Type B pancreatic cell (in vitro differentiated cells): ENCODE measurements around the gene PRAC2. TPM values are rescaled to one million over a fixed set of nuclear protein-coding genes. Genes with fewer than 3 reads are reported as not detected.
A peak's percentile ranks its signal among the peaks of the same experiment; 100 is the strongest.

Experiments
- DNase-seq: peaks from one replicate; pipeline ENCODE4 v3.0.0; 2021; ENCODE audit warnings: mixed read lengths; ENCODE audit not compliant: unreplicated experiment; ENCODE audit errors: extremely low spot score
- H3K27ac Mint-ChIP-seq: 2 replicates; pipeline ENCODE4 v1.8.0; 2021; ENCODE audit warnings: mild to moderate bottlenecking, mixed read lengths
- H3K27me3 Mint-ChIP-seq: 2 replicates; pipeline ENCODE4 v1.8.0; 2021; ENCODE audit warnings: mixed read lengths
- H3K36me3 Mint-ChIP-seq: 2 replicates; pipeline ENCODE4 v1.8.0; 2021; ENCODE audit warnings: mixed read lengths
- H3K4me1 Mint-ChIP-seq: one replicate; pipeline ENCODE4 v1.8.0; 2021; ENCODE audit warnings: mixed read lengths; ENCODE audit not compliant: unreplicated experiment
- H3K4me3 Mint-ChIP-seq: 2 replicates; pipeline ENCODE4 v1.8.0; 2021; ENCODE audit warnings: mild to moderate bottlenecking, mixed read lengths
- H3K9me3 Mint-ChIP-seq: 2 replicates; pipeline ENCODE4 v1.8.0; 2021; ENCODE audit warnings: mixed read lengths
- CTCF ChIP-seq: fragments of 200-600 bp; sonication (generic); conservative IDR thresholded peaks from 2 replicates; pipeline ENCODE4 v1.5.0; 2021; ENCODE audit warnings: antibody characterized with exemption, mild to moderate bottlenecking
- total RNA-seq: library from RNA; stranded (reverse); gene quantifications from 2 replicates; pipeline ENCODE4 v1.2.1, GENCODE V29; 2021; ENCODE audit warnings: low replicate concordance

The PRAC2 gene
- total RNA-seq, 1 donor from 2014 or later, result not detected

- DNase-seq, result no peak
- peaks cover 7% of the 10 kb centered on the region for H3K4me1 Mint-ChIP-seq
- H3K27ac Mint-ChIP-seq, result no peak overlapping the region
- no peak overlapping the region for H3K4me3 Mint-ChIP-seq
- TF ChIP-seq CTCF, result no peak
- no peaks in the 10 kb centered on the region for H3K36me3 Mint-ChIP-seq
- peaks cover 100% of the 10 kb centered on the region for H3K27me3 Mint-ChIP-seq
- H3K9me3 Mint-ChIP-seq, result no peaks in the 10 kb centered on the region
These were observed 3.3 kb downstream of the PRAC2 start for GRCh38 chr17:48726114-48726915.

GRCh38 chr17:48726916-48727286 lies 3.9 kb downstream of the PRAC2 start:
- Mint-ChIP-seq H3K36me3 (no peaks in the 10 kb centered on the region), H3K9me3 (no peaks in the 10 kb centered on the region), H3K4me3 (peak overlapping the region; percentile 8), H3K4me1 (peaks cover 7% of the 10 kb centered on the region), H3K27ac (no peak overlapping the region), H3K27me3 (peaks cover 100% of the 10 kb centered on the region)
- no peak for TF ChIP-seq CTCF
- DNase-seq, result no peak

- H3K27ac Mint-ChIP-seq, result no peak overlapping the region
- DNase-seq, result no peak
- peak overlapping the region; percentile 67 for H3K4me3 Mint-ChIP-seq
- H3K9me3 Mint-ChIP-seq, result no peaks in the 10 kb centered on the region
- peaks cover 100% of the 10 kb centered on the region for H3K27me3 Mint-ChIP-seq
- no peaks in the 10 kb centered on the region for H3K36me3 Mint-ChIP-seq
- no peak for TF ChIP-seq CTCF
- H3K4me1 Mint-ChIP-seq, result peaks cover 7% of the 10 kb centered on the region
These were observed 4.6 kb downstream of the PRAC2 start for GRCh38 chr17:48727415-48728175.

- H3K36me3 Mint-ChIP-seq, result no peaks in the 10 kb centered on the region
- H3K4me3 Mint-ChIP-seq, result peak within 1 kb of the TSS; percentile 85
- no peaks in the 10 kb centered on the region for H3K9me3 Mint-ChIP-seq
- peaks cover 98% of the 10 kb centered on the region for H3K27me3 Mint-ChIP-seq
- H3K27ac Mint-ChIP-seq, result peak within 1 kb of the TSS; percentile 29
- DNase-seq, result no peak
- peaks cover 7% of the 10 kb centered on the region for H3K4me1 Mint-ChIP-seq
- no peak for TF ChIP-seq CTCF
These were observed 5.5 kb downstream of the PRAC2 start, which contains the start of gene HOXB13 for GRCh38 chr17:48728232-48729231. Gene HOXB13 (minus strand): TSS chr17:48728750. CDS start chr17:48728593, 157 bp downstream.
